GM18498 (cell line): ENCODE data around the gene POU3F3.

Experiments
- ATAC-seq: cut with Tn5 transposase; IDR thresholded peaks from one replicate; pipeline ENCODE4 v1.9.1; 2021; ENCODE audit warnings: mild to moderate bottlenecking, moderate library complexity; ENCODE audit not compliant: unreplicated experiment

POU3F3 gene

DNA sequence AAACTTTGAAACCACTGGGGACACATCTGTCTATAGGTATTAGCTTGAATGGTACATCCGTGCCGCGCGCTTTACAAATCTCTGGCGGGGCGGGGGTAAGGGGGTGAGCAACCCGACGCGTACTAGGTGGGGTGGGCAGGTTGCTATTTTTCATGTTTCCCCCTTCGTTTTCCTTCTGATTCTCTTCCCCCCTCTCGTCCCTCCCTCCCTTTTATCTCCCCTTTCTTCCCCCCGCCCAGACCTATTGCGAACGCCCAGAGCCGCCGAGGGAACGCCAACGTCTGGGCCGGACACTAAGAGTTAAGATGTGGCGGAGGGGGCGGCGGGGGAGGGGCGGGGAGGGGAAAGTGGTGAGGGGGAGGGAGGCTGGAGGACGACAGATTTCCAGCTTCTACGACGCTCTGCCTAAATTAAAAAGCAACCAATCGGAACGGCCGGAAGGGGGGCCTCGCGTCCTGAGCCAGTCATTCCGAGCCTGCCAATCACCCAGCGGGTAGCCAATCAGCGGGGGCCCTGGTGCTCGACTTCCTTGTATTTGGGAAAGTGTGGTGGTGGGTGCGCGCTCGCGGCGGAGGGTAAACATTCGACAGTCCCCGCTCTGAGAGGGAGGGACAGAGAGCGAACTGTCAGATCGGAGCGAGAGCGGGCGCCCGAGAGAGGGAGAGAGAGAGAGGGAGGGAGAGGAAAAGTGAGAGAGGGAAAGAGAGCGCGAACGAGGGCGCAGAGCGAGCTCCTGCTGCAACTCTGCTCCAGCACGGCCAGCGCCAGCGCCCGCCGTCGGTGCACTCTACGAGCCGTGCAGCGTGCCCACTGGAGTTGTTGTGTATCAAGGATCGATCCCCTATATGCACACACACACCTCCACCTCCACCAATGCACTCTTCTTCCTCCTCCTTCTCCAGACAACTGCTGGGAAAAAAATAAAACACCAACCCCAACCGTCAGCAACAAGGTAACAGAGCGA, at the start of gene POU3F3:
POU3F3 (plus strand) TSS at position 582 of the 964 bp plus-strand sequence. CDS start 1,396 bp downstream, outside the sequence.
- ATAC-seq = no peak

DNA sequence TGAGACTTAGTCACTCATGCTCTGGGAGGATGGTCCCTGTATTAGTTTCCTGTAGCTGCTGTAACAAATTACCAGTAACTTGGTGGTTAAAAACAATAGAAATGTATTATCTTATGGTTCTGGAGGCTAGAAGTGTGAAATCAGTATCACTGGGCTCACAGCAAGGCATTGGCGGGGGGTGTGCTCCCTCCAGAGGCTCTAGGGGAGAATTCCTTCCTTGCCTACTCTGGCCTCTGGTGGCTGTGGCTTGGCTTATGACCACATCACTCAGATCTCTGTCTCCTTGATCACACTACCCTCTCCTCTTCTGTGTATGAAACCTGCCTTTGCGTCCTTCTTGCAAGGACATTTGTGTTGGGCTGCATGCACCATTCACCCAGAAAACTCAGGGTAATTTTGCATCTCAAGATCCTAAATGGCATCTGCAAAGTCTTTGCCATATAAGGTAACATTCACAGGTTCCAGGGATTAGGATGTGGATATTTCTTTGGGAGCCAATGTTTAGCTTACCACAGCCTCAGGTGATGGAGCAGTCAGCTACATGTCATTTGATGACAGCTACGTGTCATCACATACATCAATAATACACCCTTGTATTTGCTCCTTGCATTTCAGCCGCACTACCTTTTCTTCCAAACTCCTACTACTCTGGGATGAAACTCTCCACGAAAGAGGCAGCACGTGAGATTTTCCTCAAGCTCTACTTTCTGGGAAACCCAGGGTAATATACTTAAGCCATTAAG, 49.6 kb upstream of the POU3F3 start:
- ATAC-seq = no peak

DNA sequence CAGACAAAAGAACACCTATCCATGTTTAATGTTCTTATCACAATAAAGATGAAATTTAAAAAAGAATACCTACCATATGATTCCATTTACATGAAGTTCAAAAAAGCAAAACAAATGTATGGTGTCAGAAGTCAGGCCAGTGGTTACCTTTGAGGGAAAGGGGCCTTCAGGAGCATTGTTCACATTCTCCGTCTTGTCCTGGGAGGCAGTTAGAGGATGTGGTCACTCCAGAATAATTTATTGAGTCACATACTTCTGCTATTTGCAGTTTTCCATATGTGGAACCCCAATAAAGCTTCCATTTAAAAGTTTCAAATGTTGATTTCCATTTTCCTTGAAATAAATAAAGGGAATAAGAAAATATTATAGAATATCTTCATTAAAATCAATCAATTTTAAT, 41.6 kb upstream of the POU3F3 start:
- ATAC-seq = no peak

DNA sequence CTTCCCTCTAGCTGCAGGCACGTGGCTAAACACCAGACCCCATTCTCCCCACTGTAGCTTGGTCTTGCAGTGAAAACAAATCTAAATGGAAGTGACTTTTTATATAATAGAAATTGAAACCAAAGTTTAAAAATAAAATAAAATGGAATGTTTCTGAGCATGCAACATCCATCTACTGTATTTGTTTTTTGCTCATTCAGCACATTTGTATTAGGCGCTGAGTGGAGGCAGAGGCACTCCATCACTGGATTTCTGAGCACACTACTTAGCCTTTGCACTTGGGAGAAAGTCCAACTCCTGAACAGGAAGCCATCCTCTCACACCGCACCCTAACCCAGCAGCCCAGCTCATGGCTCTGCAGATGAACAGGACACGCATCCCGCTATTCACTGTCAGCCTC, 37.8 kb upstream of the POU3F3 start:
- ATAC-seq = no peak

DNA sequence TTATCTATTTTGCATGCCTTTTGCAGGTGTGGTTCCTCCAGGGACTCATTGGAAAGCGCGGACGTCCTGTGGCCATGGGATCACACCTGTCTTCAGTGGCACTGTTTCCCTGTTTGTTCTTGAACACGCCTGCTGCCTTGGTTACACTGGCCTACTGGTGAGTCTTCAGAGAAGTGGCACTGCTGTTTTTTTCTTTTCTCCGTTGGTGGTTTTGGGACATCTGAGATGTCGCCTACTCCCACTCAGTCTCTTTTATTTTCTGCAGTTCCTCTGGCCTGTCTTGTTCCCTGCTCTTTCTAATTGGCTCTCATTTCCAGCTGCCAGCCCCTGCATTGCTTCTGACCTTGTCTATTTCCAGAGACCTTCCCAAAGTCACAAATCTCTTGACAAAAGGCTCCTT, 35.7 kb upstream of the POU3F3 start:
- no peak for ATAC-seq

DNA sequence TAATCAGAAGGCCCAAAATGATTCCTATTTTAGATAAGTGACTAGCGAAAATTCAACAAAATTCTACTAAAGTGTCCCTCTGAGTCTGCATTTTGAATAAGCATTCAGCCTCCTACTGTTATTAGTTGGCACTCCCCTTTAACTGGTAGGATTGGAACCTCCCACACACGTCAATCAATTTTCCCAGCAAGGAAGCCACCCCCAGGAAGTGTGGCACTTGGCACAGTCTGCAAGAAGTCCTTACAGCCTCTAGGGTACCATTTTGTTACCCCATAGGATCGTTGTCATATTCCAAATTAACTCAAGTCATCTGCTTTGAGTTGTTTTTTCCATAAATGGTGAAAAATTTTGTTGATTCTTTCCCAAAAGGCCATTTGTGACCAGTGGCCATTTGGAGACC, 33.8 kb upstream of the POU3F3 start:
- no peak for ATAC-seq

DNA sequence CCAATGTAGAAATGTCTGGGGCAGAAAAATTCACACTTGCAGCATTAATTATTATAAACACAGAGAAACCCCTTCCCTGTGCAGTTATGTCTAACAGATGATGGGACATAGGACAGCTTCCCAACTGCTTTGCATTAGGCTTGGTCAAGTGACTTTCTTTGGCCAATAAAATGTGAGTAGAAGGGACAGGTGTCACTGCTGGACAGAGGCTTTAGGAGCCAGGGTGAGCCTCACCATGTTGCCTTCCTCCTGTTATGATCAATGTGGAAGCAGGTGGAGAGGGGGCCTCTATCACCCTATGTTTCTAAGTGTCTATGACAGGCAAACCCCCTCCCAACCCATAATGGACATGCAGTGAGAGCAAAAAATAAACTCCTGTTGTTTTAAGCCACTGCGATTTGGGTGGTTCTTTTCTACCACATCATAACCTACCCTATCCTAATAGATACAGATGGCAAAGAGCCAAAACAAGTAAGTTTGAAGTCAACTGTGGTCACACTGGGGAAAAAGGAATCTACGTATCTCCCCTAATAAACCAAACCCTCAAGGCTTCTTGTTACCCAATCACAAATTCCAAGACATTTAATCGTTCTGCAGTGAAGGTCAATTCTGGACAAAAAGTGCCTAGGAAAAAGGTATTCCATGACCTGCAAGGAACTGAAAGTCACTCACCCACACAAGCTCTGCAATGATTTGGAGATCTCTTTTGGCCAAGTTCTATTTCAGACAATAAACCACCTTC, 28.6 kb upstream of the POU3F3 start:
- no peak for ATAC-seq

DNA sequence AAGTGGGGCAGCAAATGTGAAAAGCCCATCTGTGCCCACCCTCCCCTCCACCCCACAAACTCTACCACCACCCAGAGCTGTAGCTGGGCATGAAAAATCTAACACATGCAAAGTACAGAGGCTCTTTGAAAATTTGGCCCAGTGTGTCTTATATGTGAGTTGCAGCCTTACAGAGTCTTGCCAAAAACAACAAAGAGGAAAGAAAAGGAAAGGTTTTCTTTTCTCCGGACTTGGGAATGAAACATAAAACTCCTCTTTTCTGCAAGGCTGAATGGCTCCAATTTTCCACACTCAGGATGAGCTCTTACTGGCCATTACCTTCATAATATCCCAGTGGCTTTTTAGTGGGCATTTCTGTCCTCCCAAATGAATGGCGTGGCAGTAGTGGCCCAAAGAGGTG, 27.9 kb upstream of the POU3F3 start:
- ATAC-seq = no peak

DNA sequence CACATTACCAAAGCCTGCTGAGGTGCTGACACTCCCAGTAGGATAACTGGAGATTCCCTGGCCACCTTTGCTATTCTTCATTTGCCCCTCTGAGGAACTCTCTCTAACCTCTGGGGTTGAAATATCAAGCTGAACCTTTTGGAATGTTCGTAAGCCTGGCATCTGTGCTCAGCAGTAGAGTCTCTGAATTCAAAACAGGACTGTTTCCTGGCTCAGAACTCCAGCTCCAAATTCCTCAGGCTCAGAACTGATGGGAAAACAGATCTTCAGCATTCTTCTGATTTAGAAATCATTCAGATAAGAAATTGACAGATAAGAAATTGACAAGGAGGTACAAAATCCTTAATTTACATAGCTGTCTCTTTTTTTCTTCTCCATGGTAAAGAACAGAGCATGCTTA, 22.2 kb upstream of the POU3F3 start:
- no peak for ATAC-seq

DNA sequence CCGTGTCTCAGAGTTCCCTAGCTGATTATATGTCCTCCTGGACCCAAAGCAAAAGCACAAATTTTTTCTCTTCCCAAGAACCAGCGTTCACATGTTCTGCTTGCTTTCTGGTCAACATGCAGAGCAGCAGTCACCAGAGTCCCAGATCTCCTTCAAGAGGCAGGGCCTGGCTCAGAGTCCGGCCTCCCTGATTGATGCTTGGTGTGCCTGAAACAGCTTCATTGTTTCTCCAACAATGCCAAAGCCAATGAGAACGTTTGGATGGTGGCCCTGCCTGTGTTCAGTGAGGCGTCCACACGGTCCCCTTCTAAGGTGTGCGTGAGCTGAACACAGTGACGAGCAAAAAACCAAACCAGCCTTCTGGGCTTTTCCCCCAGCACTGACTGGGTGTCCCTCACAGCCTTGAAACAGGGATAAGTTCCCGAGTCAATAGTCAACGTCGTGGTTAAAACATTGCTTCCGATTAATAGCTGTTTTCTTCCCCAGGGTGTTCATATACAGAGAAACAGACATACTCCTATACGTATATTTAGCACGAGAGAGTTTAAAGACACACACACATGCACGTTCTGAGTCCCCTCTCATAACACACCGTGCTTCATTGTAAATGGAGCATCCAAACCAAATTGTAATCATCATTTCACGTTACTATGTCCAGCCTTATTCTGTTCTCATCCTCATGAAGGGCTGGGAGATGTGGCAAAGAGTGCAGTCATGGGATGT, 19.3 kb upstream of the POU3F3 start:
- ATAC-seq = no peak

DNA sequence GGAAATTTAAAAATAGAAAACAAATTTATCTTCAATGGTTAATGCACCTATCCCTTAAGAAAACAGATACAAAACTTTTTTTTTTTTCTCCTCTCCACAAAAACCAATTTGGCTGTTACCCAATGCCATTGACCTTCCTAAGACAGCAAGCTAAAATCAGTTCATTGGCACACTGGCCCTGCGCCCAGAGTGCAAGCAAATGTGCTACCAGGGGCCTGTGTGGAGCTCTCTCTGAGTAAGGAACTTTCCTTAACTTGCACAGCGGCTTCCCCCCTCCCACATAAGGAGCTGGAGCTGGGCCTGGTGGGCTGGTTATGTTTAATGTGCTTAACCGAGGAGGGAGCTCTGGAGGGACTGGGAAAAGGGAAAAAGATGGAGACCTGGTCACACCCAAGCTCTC, 17.6 kb upstream of the POU3F3 start:
- no peak for ATAC-seq

DNA sequence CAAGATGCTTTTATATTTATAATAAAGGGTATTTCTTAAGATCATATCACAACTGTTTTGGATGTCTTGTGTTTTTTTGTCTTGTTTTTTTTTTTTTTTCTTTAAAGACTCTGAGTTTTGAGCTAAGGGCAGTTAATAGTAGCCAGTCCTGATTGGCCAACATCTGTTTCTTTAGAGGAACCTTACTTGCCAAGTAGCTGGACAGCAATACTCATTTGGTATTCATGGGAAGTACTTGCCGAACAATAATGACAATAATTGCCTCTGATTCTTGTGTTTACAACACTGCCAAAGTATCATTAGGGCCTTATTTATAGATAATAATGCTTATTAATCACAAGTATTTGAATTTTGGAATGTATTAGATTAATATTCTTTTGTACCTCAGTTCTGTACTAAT, 17.1 kb upstream of the POU3F3 start:
- no peak for ATAC-seq

DNA sequence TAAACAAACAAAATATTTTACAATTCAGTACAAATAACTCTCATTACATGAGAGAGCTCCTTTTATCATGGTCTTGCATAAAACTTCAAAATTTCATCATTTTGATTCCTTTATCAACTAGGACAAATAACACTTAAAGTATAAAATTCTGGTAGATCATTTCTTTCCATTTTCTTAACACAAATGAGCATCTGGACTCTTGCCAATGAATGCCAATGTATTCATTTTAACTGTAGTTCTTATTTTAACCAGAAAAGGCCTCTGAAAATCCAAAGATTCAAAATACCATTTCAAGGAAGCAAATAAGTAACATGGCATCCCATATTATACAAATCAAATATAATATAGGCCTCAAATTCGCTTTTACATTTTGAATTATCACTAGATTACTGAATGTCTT, 13.8 kb upstream of the POU3F3 start:
- ATAC-seq = no peak

DNA sequence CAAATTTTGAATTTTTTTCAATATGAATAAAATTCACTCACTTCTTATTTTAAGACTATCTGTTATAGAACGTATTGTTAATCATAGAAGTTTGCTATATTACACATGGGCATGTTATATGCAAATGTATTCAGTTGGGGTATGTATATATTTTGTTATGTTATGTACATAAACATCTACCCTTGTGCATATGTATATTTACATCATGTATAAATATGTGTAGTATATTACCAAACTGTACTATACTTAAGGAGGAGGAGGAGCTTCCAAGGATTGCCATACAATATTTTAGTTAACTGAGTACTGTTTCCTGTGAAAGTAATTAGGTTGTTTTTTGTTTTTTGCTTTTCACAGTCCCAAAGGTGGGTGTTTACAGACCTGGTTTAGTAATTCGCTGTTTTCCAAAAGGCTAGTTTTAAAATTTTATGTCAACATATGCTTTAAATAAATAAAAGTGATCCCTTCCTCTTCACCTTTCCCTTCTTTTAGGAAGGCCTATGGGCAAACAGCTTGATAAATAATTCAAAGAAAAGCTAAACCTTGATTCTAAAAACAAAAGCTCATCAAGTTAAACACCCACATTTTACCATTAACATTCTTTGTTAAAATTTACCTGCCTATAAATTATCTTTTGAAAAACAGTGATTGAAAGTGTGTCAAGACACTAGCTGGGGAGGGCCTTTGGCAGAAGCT, 12.9 kb upstream of the POU3F3 start:
- no peak for ATAC-seq

DNA sequence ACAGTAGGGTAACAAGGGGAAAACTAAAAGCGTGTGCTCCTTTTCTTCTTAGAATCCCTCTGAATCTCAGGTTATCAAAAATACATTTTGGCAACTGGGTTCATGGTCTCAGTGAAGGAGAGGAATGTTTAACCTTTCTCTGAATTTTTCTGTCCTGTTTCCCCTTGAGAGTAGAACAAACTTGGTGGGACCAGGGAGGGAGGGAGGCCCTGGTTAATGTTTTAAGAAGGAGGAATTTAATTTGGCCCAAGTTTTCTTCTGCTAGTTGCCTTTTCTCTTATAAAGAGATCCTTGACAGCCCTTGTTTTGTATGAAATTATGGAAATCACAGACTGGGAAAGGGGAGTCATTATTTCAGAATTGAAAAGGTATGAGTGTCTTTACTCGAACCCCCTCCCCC, 12.2 kb upstream of the POU3F3 start:
- no peak for ATAC-seq

DNA sequence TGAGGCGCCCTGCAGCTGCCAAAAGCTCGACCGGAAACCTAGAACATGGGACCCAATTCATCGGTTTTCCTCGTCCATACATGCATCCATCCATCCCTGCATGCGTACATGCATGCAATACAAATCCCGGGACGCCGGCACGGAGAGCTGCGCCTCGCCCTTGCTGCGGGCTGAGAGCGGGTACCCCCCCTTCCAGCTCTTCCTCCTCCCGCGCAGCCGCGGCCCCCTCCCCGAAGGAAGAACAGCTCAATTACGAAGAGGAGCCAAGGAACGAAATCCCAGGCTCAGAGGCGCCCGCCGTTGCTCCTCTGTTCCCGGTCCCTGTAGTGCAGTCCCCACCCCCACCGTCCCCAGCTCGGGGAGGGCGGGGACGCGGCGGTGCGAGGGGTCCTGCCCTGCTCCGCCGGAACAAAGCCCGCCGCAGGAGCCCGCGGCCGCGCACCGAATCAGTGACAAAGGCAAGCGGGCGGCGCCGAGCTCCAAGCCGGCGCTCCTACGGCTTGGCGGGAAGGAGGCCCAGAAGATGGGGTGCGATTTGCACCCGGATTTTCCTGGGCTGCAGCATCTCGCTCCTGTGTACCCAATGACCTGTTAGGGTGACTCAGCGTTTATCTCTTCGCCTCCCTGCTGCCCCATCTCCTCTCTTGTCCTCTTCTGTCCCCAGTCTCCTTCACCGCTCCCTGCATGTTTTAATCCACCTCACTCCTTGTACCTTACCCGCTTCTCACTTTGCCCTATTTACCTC, 8.9 kb upstream of the POU3F3 start:
- ATAC-seq = no peak

DNA sequence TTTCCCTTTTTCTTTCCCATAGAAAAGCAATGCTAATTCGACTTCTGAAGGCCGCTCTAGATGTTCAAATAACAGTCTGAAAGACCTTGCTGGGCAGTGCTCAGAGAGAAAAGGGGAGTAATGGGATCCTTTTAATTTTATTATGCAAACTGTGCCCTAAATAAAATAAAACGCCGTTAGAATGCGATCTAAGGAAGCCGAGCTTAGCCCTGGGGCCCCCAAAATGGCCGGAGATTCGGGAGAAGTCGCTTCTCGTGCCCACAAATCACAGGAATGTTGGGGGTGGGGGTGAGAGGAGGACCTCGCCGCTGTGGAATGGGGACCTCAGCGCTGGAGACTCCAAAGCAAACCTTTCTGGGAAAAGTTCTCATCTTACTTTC, 8.4 kb upstream of the POU3F3 start:
- no peak for ATAC-seq

DNA sequence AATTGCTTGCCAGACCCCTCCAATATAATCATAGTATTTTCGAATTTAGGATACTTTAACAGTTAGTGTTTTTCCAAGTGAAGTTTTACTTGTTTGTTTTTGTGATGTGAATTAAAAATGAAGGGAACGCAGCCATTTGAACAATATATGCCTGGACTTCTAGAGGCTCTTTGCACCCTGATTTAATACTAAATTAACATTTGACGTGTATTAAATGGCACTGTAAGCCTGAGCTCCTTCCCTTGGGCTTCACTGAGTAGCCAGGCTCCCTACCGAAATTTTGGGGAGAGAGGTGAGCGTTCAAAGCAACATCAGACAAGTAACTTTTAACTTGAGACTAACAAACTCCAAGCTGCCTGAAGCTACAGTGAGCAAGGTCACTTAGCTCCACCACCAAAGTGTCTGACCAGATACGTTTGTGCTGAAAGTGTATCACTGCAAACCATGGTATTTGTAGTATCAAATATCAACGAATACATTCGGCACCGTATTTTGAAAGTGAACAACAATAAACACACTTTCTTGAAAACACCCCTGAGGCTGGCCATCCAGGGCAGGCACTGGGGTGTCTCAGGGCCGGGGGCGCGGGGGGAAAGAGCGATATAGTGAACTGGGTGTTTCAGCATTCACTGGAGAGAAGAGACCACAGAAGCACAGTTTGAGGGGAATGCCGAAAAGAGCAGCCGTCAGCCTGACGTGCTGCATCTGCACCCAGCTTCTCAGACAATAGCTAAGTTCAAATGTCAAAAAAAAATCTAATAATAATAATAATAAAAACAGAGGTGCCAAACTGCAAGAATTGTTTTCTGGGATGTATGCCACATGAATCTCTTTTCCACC, 7.7 kb upstream of the POU3F3 start:
- ATAC-seq = no peak
